ENCODE data around the gene CHCHD3. TPM values are rescaled to one million over a fixed set of nuclear protein-coding genes. Genes with fewer than 3 reads are reported as not detected.

The CHCHD3 gene
- total and polyA plus RNA-seq, 7 experiments from 2014 or later: 25.6 to 49.7 (median 38.6) TPM

DNA sequence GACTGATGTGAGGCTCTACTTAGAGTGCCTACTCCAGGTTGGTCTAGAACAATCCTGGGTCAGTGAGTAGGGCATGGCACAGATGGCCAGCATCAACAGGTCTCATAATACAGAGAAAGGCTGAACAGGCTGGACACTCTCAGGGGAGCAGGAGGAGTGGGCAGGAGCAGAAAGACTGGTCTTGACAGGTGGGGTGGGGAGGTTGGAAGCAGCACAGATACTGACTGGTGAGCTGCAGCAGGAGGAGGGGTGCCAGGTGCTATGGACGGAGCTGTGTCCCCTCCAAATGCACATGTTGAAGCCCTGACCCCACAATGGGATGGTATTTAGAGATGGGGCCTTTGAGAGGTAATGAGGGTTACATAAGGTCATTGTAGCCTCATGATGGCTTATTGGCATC is 315.2 kb downstream of the CHCHD3 start:
- no peaks in the 10 kb centered on the region for H3K27me3 ChIP-seq (ENCODE audit: control insufficient read depth in 2 of 2, insufficient read depth in 2 of 2, low read length in 2 of 2)
- ATAC-seq (no peak), DNase-seq (no peak)
- peaks cover 0 to 14% of the 10 kb centered on the region in 2 donors for H3K4me1 ChIP-seq (ENCODE audit: control insufficient read depth in 2 of 2, insufficient read depth in 2 of 2, low read length in 2 of 2)
- intact Hi-C loops (cut with micrococcal nuclease): no loop called here
- POLR2A ChIA-PET: no interaction called here
- no peaks in the 10 kb centered on the region for H3K36me3 ChIP-seq (ENCODE audit: control insufficient read depth in 2 of 3, insufficient read depth in 3 of 3, low read length in 3 of 3)
- H3K9me3 ChIP-seq (ENCODE audit: control insufficient read depth in 2 of 3, low read length in 3 of 3): peaks cover 0 to 4% (median 0%) of the 10 kb centered on the region in 3 experiments
- Mint-ChIP-seq H3K4me3 (no peak overlapping the region), H3K27me3 (no peaks in the 10 kb centered on the region), H3K9me3 (peaks cover 0 to 21% (median 5%) of the 10 kb centered on the region in 11 donors), H3K36me3 (peaks cover 0 to 7% (median 5%) of the 10 kb centered on the region in 5 donors), H3K4me1 (peaks cover 13 to 27% (median 21%) of the 10 kb centered on the region in 7 donors), H3K27ac (peak overlapping the region in 3 of 9 donors; percentile 15 to 43 (median 33))
- no peak overlapping the region for H3K4me3 ChIP-seq (ENCODE audit: low read length)
- CTCF ChIA-PET: no interaction called here
- no peak overlapping the region for H3K27ac ChIP-seq (ENCODE audit: low read depth, low read length)

DNA sequence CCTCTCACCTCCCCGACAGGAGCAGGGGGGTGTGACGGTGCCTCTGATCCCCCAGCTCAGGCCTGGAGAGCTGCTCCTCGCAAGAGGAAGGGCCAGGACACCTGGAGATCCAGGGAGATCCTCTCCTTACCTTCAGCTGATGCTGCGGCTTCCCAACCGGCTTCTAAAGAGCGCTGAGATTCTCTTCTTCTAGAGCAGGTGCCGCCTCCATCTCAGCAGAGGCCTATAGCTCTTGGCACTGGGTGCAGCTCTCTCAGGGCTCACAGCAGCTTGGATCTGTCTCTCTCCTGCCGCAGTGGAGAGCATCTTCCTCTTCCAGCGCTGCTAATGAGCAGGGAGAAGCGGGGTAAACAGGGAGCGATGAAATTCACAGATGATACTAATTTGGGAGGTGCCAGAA is 316.0 kb downstream of the CHCHD3 start:
- no peaks in the 10 kb centered on the region for H3K36me3 ChIP-seq (ENCODE audit: control insufficient read depth in 2 of 3, insufficient read depth in 3 of 3, low read length in 3 of 3)
- H3K27me3 ChIP-seq (ENCODE audit: control insufficient read depth in 2 of 2, insufficient read depth in 2 of 2, low read length in 2 of 2): no peaks in the 10 kb centered on the region
- no peak overlapping the region for H3K4me3 Mint-ChIP-seq
- peaks cover 6 to 21% (median 15%) of the 10 kb centered on the region in 7 donors for H3K4me1 Mint-ChIP-seq
- CTCF ChIA-PET: no interaction called here
- no peak for ATAC-seq
- H3K27me3 Mint-ChIP-seq: no peaks in the 10 kb centered on the region
- peaks cover 0 to 7% (median 5%) of the 10 kb centered on the region in 5 donors for H3K36me3 Mint-ChIP-seq
- H3K9me3 Mint-ChIP-seq: peaks cover 0 to 19% (median 5%) of the 10 kb centered on the region in 11 donors
- intact Hi-C loops (cut with micrococcal nuclease): no loop called here
- H3K4me1 ChIP-seq (ENCODE audit: control insufficient read depth in 2 of 2, insufficient read depth in 2 of 2, low read length in 2 of 2): peaks cover 0 to 10% of the 10 kb centered on the region in 2 donors
- peak overlapping the region in 1 of 9 donors; percentile 33 for H3K27ac Mint-ChIP-seq
- DNase-seq: no peak
- no peak overlapping the region for H3K27ac ChIP-seq (ENCODE audit: low read depth, low read length)
- no peak overlapping the region for H3K4me3 ChIP-seq (ENCODE audit: low read length)
- peaks cover 0 to 4% (median 0%) of the 10 kb centered on the region in 3 experiments for H3K9me3 ChIP-seq (ENCODE audit: control insufficient read depth in 2 of 3, low read length in 3 of 3)
- POLR2A ChIA-PET: no interaction called here

DNA sequence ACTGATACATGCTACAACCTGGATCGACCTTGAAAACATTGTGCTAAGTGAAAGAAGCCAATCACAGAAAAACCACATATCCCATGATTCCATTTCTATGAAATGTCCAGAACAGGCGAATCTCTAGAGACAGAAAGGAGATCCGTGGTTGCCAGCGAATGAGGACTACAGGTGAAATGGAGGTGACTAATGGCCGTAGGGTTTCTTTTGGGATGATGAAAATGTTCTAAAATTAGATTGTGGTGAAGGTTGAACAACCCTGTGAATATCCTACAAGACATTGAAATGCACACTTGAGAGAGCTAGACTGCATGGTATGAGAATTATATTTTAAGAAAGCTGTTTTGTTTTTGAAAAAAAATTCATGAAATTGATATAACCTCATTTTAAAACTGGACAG is 317.1 kb downstream of the CHCHD3 start:
- CTCF ChIA-PET: no interaction called here
- intact Hi-C loops (cut with micrococcal nuclease): no loop called here
- peaks cover 0 to 4% (median 0%) of the 10 kb centered on the region in 3 experiments for H3K9me3 ChIP-seq (ENCODE audit: control insufficient read depth in 2 of 3, low read length in 3 of 3)
- Mint-ChIP-seq H3K4me3 (no peak overlapping the region), H3K36me3 (peaks cover 0 to 5% (median 0%) of the 10 kb centered on the region in 5 donors), H3K27ac (peak overlapping the region in 1 of 9 donors; percentile 62), H3K27me3 (no peaks in the 10 kb centered on the region), H3K4me1 (peaks cover 0 to 10% (median 4%) of the 10 kb centered on the region in 7 donors), H3K9me3 (peaks cover 0 to 10% (median 5%) of the 10 kb centered on the region in 11 donors)
- POLR2A ChIA-PET: no interaction called here
- no peaks in the 10 kb centered on the region for H3K4me1 ChIP-seq (ENCODE audit: control insufficient read depth in 2 of 2, insufficient read depth in 2 of 2, low read length in 2 of 2)
- H3K27ac ChIP-seq (ENCODE audit: low read depth, low read length): no peak overlapping the region
- DNase-seq (no peak), ATAC-seq (no peak)
- no peaks in the 10 kb centered on the region for H3K27me3 ChIP-seq (ENCODE audit: control insufficient read depth in 2 of 2, insufficient read depth in 2 of 2, low read length in 2 of 2)
- no peaks in the 10 kb centered on the region for H3K36me3 ChIP-seq (ENCODE audit: control insufficient read depth in 2 of 3, insufficient read depth in 3 of 3, low read length in 3 of 3)
- H3K4me3 ChIP-seq (ENCODE audit: low read length): no peak overlapping the region

DNA sequence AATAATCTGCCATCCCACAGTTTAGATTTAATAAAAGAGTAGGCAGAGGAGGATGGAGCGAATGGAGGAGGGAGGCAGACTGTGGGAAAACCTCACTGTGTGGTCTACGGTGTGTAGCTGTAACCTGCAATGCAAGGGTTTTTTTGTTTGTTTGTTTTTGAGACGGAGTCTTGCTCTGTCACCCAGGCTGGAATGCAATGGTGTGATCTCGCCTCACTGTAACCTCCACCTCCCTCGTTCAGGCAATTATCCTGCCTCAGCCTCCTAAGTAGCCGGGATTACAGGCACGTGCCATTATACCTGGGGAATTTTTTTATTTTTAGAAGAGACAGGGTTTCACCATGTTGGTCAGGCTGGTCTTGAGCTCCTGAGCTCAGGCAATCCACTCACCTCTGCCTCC is 321.0 kb downstream of the CHCHD3 start:
- peaks cover 2 to 12% (median 6%) of the 10 kb centered on the region in 7 donors for H3K4me1 Mint-ChIP-seq
- Histone ChIP-seq H3K4me1 (ENCODE audit: control insufficient read depth in 2 of 2, insufficient read depth in 2 of 2, low read length in 2 of 2) (peaks cover 0 to 4% of the 10 kb centered on the region in 2 donors), H3K9me3 (ENCODE audit: control insufficient read depth in 2 of 3, low read length in 3 of 3) (no peaks in the 10 kb centered on the region), H3K27ac (ENCODE audit: low read depth, low read length) (no peak overlapping the region), H3K4me3 (ENCODE audit: low read length) (no peak overlapping the region), H3K36me3 (ENCODE audit: control insufficient read depth in 2 of 3, insufficient read depth in 3 of 3, low read length in 3 of 3) (no peaks in the 10 kb centered on the region), H3K27me3 (ENCODE audit: control insufficient read depth in 2 of 2, insufficient read depth in 2 of 2, low read length in 2 of 2) (no peaks in the 10 kb centered on the region)
- no peaks in the 10 kb centered on the region for H3K27me3 Mint-ChIP-seq
- ATAC-seq (no peak), DNase-seq (no peak)
- no peak overlapping the region for H3K27ac Mint-ChIP-seq
- ChIA-PET CTCF (no interaction called here), POLR2A (no interaction called here)
- intact Hi-C loops (cut with micrococcal nuclease): no loop called here
- no peak overlapping the region for H3K4me3 Mint-ChIP-seq
- no peaks in the 10 kb centered on the region for H3K36me3 Mint-ChIP-seq
- peaks cover 0 to 16% (median 0%) of the 10 kb centered on the region in 11 donors for H3K9me3 Mint-ChIP-seq

DNA sequence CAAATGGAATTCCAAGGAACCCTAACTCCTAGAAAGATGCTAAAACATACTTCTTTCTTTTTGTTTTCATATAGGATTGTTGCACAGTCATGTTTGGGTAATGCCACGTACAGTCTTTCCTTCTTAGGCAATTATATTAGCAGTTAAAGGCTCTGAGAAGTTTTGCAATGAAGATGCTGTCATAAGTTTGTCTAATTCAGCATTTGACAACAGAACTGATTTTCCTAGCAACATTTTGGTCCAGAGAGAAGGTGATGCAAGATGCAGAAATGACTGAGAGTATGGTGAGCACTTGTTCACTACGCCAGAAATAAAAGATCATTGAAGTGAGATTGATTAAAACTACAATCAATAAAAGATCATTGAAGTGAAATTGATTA is 321.7 kb downstream of the CHCHD3 start:
- Mint-ChIP-seq H3K36me3 (no peaks in the 10 kb centered on the region), H3K27ac (peak overlapping the region in 1 of 9 donors; percentile 28), H3K27me3 (no peaks in the 10 kb centered on the region), H3K4me1 (peaks cover 2 to 17% (median 8%) of the 10 kb centered on the region in 7 donors), H3K9me3 (peaks cover 0 to 16% (median 0%) of the 10 kb centered on the region in 11 donors), H3K4me3 (no peak overlapping the region)
- no peak overlapping the region for H3K27ac ChIP-seq (ENCODE audit: low read depth, low read length)
- peaks cover 0 to 4% of the 10 kb centered on the region in 2 donors for H3K4me1 ChIP-seq (ENCODE audit: control insufficient read depth in 2 of 2, insufficient read depth in 2 of 2, low read length in 2 of 2)
- CTCF ChIA-PET: no interaction called here
- no peaks in the 10 kb centered on the region for H3K36me3 ChIP-seq (ENCODE audit: control insufficient read depth in 2 of 3, insufficient read depth in 3 of 3, low read length in 3 of 3)
- ATAC-seq (no peak), DNase-seq (no peak)
- POLR2A ChIA-PET: no interaction called here
- H3K4me3 ChIP-seq (ENCODE audit: low read length): no peak overlapping the region
- no peaks in the 10 kb centered on the region for H3K9me3 ChIP-seq (ENCODE audit: control insufficient read depth in 2 of 3, low read length in 3 of 3)
- H3K27me3 ChIP-seq (ENCODE audit: control insufficient read depth in 2 of 2, insufficient read depth in 2 of 2, low read length in 2 of 2): no peaks in the 10 kb centered on the region
- intact Hi-C loops (cut with micrococcal nuclease): no loop called here

DNA sequence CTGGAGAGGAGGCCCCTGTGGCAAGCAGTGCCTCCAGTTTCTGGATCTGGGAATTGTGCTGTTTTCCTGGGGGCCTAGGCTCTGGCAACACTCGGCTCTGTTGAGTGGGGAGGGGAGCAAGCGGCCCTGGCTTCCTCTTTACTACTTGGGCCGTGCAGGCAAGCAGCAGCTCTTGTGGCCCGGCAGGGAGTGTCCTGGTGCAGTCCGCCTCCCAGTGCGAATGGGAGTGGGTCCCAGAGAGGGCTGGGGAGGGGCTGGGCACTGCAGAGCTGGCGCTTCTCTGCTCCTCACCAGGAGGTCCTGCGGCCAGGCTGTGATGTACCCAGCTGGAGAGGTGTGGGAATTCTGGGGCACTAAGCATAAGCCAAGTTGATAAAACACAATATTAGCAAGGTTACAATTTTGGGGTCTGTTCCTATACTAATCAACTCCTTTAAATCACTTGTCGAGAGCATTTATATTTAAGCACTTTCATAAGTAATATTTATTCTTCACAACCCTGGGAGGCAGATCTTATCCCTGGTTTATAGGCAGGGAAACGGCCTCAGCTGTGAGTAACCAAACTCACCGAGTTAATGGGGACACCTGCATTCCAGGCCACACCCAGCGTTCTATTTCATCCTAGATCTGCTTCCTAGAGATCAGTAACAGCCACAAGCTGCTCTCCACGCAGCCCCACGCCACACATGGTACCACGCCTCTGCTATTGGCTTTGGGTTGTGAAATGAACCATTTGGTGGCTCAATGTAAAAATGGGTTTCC is 322.2 kb downstream of the CHCHD3 start:
- H3K27me3 ChIP-seq (ENCODE audit: control insufficient read depth in 2 of 2, insufficient read depth in 2 of 2, low read length in 2 of 2): no peaks in the 10 kb centered on the region
- H3K4me1 Mint-ChIP-seq: peaks cover 2 to 17% (median 8%) of the 10 kb centered on the region in 7 donors
- H3K27ac ChIP-seq (ENCODE audit: low read depth, low read length): no peak overlapping the region
- no peaks in the 10 kb centered on the region for H3K9me3 ChIP-seq (ENCODE audit: control insufficient read depth in 2 of 3, low read length in 3 of 3)
- ATAC-seq (no peak), DNase-seq (no peak)
- no peak overlapping the region for H3K4me3 ChIP-seq (ENCODE audit: low read length)
- intact Hi-C loops (cut with micrococcal nuclease): no loop called here
- H3K27ac Mint-ChIP-seq: no peak overlapping the region
- ChIA-PET POLR2A (no interaction called here), CTCF (no interaction called here)
- H3K4me1 ChIP-seq (ENCODE audit: control insufficient read depth in 2 of 2, insufficient read depth in 2 of 2, low read length in 2 of 2): peaks cover 0 to 4% of the 10 kb centered on the region in 2 donors
- H3K9me3 Mint-ChIP-seq: peaks cover 0 to 16% (median 0%) of the 10 kb centered on the region in 11 donors
- no peak overlapping the region for H3K4me3 Mint-ChIP-seq
- H3K36me3 Mint-ChIP-seq: no peaks in the 10 kb centered on the region
- H3K27me3 Mint-ChIP-seq: no peaks in the 10 kb centered on the region
- H3K36me3 ChIP-seq (ENCODE audit: control insufficient read depth in 2 of 3, insufficient read depth in 3 of 3, low read length in 3 of 3): no peaks in the 10 kb centered on the region

DNA sequence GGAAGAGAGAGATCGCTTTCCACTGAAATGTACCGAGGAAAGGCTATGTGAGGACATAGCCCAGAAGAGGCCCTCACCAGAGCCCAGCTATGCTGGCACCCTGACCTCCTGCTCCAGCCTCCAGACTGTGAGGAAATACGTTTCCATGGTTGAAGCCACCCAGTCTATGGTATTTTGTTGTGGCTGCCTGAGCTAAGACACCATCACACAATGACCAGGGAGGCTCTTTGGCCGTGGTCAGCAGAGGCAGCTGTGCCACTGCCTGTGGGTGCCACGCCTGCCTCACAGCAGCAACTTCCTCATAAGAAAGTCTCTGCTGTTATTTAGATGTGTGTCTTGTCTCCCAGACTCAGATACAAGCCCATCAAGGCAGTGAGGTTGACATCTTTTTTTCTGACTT is 322.9 kb downstream of the CHCHD3 start:
- ChIA-PET CTCF (no interaction called here), POLR2A (no interaction called here)
- peaks cover 2 to 17% (median 8%) of the 10 kb centered on the region in 7 donors for H3K4me1 Mint-ChIP-seq
- intact Hi-C loops (cut with micrococcal nuclease): no loop called here
- H3K27me3 Mint-ChIP-seq: no peaks in the 10 kb centered on the region
- no peaks in the 10 kb centered on the region for H3K36me3 ChIP-seq (ENCODE audit: control insufficient read depth in 2 of 3, insufficient read depth in 3 of 3, low read length in 3 of 3)
- no peak overlapping the region for H3K4me3 ChIP-seq (ENCODE audit: low read length)
- H3K9me3 ChIP-seq (ENCODE audit: control insufficient read depth in 2 of 3, low read length in 3 of 3): no peaks in the 10 kb centered on the region
- ATAC-seq (peak; percentile 23), DNase-seq (no peak)
- H3K27ac ChIP-seq (ENCODE audit: low read depth, low read length): no peak overlapping the region
- no peak overlapping the region for H3K27ac Mint-ChIP-seq
- no peak overlapping the region for H3K4me3 Mint-ChIP-seq
- no peaks in the 10 kb centered on the region for H3K36me3 Mint-ChIP-seq
- peaks cover 0 to 4% of the 10 kb centered on the region in 2 donors for H3K4me1 ChIP-seq (ENCODE audit: control insufficient read depth in 2 of 2, insufficient read depth in 2 of 2, low read length in 2 of 2)
- H3K27me3 ChIP-seq (ENCODE audit: control insufficient read depth in 2 of 2, insufficient read depth in 2 of 2, low read length in 2 of 2): no peaks in the 10 kb centered on the region
- H3K9me3 Mint-ChIP-seq: peaks cover 0 to 16% (median 0%) of the 10 kb centered on the region in 11 donors
